GM13976 (cell line): ENCODE data around the gene POLR2E.

Experiments used
- DNase-seq: peaks from one replicate; pipeline ENCODE4 v3.0.0; 2012; ENCODE audit warnings: low spot score
- in situ Hi-C: fragments of 300-500 bp; cut with MboI; formaldehyde crosslinking; loops from one replicate; pipeline ENCODE4 v1.12.0; 2022; ENCODE audit warnings: low sequenced_read_pairs, mixed read lengths, inconsistent platforms; ENCODE audit not compliant: unreplicated experiment
- TF ChIP-seq, protein P1 (sequence below): IDR thresholded peaks from 2 replicates; pipeline ENCODE4 v1.5.1; 2012; ENCODE audit warnings: borderline replicate concordance, mild to moderate bottlenecking; ENCODE audit not compliant: insufficient read depth; ENCODE audit errors: extremely low read depth, missing control alignments, control extremely low read depth

The POLR2E gene

DNA sequence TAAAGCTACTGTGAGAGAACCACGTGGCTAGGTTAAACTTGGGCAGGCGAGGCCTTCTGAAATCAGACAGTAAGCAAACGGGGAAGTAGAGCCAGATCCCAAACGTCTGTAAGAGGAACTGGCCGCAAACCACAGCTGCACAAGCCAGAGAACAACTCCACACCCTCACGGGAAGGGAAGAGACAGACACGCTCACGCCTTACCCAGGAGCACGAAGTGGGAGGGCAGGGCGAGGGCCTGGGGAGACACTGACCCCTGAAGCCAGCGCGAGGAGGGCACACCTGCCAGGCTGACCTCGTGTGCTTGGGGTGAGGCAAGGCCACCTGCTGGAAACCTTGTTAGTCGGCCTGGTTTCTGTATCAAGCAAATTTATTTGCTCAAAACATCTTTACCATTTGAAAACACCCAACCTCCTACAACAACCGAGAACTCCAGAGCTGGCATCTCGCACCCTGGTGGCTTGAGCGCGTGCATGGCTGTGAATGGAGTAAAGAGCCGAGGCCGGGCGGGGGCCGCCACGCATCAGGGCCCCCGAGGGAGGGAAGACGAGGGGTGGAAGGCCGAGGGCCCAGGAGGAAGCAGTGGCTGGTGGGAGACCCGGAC is 7.3 kb downstream of the POLR2E start:
- in situ Hi-C loops: no loop called here
- peak; percentile 52 for DNase-seq
- TF ChIP-seq, protein P1, sequence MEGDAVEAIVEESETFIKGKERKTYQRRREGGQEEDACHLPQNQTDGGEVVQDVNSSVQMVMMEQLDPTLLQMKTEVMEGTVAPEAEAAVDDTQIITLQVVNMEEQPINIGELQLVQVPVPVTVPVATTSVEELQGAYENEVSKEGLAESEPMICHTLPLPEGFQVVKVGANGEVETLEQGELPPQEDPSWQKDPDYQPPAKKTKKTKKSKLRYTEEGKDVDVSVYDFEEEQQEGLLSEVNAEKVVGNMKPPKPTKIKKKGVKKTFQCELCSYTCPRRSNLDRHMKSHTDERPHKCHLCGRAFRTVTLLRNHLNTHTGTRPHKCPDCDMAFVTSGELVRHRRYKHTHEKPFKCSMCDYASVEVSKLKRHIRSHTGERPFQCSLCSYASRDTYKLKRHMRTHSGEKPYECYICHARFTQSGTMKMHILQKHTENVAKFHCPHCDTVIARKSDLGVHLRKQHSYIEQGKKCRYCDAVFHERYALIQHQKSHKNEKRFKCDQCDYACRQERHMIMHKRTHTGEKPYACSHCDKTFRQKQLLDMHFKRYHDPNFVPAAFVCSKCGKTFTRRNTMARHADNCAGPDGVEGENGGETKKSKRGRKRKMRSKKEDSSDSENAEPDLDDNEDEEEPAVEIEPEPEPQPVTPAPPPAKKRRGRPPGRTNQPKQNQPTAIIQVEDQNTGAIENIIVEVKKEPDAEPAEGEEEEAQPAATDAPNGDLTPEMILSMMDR: no peak

DNA sequence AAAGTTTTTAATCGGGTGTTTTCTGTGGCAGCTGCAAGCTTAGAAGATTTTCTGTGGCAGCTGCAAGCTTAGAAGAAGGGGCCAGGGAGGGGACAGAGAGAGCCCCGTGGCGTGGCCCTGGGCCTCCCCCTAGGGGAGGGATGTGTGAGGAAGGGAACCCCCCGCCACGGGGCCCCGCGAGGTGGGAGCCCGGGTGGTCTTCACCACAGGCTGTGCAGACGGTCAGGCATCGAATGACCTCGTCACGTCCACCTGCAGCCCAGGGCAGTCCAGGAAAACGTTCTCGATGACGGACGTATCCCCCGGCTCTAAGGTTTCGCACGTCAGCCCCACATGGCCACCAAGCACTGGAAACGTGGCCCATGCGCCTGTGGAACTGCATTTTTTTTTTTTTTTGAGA is 8.6 kb downstream of the POLR2E start:
- in situ Hi-C loops: no loop called here
- TF ChIP-seq, protein P1: no peak
- DNase-seq: no peak

DNA sequence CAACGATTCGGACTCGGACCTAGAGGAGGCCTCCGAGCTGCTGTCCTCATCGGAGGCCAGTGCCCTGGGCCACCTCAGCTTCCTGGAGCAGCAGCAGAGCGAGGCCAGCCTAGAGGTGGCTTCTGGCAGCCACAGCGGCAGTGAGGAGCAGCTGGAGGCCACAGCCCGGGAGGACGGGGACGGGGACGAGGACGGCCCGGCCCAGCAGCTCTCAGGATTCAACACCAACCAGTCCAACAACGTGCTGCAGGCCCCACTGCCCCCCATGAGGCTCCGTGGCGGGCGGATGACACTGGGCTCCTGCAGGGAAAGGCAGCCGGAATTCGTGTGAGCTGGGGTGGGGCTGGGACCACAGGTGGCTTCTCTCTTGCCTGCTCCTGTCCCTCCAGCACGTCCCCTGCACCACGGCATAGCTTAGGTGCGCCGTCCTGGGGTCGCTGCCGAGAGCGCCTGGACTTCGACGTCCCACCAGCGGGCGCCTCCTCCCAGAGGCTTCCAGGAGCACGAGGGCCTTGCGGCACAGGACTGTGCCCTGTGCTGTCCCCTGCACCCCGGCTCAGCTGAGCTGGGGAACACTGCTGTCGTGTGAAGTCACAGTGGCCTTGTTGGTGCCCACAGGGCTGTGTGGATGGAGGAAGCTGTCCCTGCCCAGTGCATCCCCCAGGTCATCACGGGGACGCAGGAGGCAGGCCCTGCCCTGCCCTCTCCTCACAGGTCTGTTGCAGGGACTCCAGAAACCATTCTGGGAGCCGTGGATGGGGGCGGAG is 9.3 kb downstream of the POLR2E start:
- in situ Hi-C loops: no loop called here
- TF ChIP-seq, protein P1: no peak
- no peak for DNase-seq

DNA sequence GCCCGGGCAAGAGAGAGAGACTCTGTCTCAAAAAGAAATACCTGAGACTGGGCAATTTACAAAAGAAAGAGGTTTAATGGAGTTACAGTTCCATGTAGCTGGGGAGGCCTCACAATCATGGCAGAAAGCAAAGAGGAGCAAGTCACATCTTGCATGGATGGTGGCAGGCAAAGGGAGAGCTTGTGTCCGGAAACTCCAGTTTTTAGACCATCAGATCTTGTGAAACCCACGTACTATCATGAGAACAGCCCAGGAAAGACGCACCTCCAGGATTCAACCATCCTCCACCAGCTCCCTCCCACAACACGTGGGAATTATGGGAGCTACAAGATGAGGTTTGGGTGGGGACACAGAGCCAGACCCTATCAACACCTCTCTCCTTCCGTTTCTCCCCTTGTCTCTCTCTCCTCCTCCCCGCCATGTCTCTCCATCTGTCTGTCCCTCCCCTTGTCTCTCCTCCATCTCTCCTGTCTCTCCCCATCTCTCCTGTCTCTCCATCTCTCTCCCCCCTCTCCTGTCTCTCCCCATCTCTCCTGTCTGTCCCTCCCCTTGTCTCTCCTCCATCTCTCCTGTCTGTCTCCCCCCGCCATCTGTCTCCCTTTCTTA is 10.0 kb downstream of the POLR2E start:
- in situ Hi-C loops: no loop called here
- TF ChIP-seq, protein P1: no peak
- DNase-seq: no peak

DNA sequence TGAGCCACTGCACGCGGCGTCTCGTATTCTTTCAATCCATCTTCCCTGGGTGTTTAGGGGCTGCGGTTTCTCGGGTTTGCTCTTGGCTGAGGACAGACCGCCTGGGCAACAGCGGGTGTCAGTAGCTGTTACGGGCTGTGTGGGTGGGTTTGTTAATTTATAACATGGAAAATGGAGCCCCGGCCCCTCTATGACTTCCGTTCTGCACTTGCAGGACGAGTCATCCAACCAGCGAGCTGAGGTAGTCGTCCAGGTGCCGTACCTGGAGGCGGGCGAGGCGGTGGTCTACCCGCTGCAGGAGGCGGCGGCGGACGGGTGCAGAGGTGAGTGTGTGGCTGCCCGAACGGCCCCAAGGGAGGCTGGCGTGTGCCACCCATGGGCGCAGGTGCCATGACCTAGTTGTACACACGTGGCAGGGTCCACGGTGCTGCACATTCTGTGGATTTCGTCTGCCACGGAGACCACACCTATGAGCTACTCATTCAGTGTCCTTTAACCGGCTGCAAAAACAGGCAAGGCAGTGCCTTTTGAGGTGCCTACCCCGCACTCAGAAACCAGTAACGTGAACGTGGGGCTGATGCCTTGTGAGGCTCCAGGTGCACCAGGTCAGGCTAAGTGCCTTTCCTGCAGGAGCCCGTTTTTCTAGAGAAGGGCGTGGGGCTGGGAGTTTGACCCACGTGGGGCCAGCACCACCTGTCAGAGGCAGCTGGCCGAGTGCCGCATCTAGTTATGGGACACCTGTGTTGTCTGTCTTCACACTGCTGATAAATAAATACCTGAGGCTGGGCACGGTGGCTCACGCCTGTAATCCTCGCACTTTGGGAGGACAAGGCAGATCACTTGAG is 10.9 kb downstream of the POLR2E start:
- in situ Hi-C loops: no loop called here
- no peak for DNase-seq
- TF ChIP-seq, protein P1: no peak
